Activated CD4-positive, CD25-positive, alpha-beta regulatory T cell treated with anti-CD3 and anti-CD28 coated beads, Interleukin-2, amount 50 U/mL, for 24 hours (primary cell): ENCODE measurements around the gene EYA2.

Experiments used
- ATAC-seq, 2 donors: fragments of 150-1000 bp; cut with Tn5 transposase; one replicate each; pipeline ENCODE4 v1.10.0; 2021; ENCODE audit warnings: mild to moderate bottlenecking in 1 of 2, moderate library complexity in 1 of 2

Gene EYA2

GRCh38 chr20:47073766-47074475 is 179.3 kb downstream of the EYA2 start:
- no peak for ATAC-seq

GRCh38 chr20:47075263-47075662 is 180.6 kb downstream of the EYA2 start:
- ATAC-seq, result no peak

GRCh38 chr20:47079047-47079446 is 184.4 kb downstream of the EYA2 start:
- ATAC-seq, result no peak

- ATAC-seq, result no peak
Measured at GRCh38 chr20:47080365-47080764, 185.7 kb downstream of the EYA2 start.

DNA sequence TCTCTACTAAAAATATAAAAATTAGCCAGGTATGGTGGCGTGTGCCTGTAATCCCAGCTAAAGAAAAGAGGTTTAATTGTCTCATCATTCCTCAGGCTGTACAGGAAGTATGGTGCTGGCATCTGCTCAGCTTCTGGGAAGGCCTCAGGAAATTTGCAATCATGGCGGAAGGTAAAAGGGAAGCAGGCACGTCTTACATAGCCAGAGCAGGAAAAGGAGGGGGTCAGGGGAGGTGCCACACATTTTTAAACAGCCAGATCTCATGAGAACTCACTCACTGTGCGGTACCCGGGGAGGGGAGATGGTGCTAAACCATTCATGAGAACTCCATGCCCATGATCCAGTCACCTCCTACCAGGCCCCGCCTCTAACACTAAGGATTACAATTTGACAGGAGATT is 191.7 kb downstream of the EYA2 start:
- ATAC-seq, result no peak

- ATAC-seq, result no peak
Measured at GRCh38 chr20:47088335-47088734, 193.7 kb downstream of the EYA2 start.

GRCh38 chr20:47089151-47089550 is 194.5 kb downstream of the EYA2 start:
- no peak for ATAC-seq

GRCh38 chr20:47090835-47091234 is 196.2 kb downstream of the EYA2 start:
- no peak for ATAC-seq

DNA sequence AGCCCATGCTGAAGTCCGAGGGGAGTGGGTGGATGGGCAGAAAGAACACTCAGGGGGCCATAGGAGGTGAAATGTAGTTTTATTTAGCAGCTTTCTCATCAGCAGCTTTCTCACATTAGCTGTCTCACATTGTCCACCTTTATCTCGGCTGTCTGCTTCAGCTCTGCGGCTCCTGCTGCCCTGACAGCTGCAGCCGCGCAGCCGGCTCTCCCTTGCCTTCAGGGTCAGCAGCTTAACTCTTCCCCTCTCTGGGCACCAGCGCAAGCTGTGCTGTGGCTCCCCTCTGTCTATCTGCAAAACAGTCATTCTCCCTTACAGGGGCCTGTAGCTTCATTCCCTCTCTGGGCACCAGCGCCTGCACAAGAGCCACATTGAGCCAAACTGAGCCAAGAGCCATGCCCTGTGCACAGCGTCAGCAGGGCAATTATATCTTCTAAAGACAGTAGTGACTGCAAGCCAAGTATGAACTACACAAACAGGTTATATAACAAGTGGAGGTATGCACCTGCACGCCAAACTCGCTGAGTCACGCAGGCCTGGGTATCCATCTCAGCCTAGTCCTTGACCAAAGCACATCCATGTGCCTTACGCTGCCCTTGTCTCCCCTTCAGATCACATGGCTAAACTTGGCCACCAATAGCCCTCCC is 198.8 kb downstream of the EYA2 start:
- no peak for ATAC-seq

GRCh38 chr20:47095690-47096089 is 201.0 kb downstream of the EYA2 start:
- no peak for ATAC-seq

DNA sequence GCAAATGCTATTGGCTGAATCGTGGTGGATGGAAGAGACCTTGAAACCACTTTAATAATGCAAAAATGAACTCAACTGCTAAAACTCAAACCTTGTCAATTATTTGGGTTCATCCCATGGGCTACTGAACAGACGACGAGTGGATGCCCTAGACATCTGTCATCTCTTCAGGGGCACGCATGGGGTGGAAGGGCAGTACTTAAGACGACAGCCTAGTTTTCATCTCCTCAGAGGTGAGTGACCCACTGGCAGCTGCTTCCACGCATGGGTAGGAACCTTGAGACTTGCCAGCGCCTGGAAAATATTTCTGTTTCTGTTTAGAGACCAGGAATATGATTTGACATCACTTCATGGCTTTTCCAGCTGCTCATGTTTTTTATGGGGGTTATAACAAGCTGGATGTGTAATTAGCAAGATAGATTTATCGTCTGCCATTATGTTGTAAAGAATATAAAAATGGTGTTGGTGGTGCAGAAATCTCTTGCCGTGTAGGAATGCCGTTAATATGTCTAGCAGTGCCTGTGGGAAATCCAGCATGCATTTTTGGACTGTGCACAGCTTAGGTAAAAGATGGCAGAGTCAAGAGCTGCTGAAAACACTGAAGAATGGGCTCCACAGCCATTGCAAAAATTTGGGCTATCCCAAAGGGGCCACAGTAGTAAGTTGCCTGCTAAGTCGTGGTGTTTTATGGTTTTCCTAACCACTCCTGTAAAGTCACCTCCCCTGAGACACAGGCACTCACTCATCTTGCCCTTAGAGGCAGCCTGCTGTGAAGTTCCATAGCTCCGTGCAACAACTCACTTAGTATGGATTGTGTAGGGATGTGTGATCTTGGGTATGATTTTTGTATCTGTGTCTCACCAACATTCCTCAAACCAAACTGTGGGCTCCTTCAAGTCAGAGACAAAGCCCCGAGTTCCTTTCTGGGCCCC is 203.3 kb downstream of the EYA2 start:
- no peak for ATAC-seq

GRCh38 chr20:47099093-47099492 is 204.4 kb downstream of the EYA2 start:
- ATAC-seq, result no peak

DNA sequence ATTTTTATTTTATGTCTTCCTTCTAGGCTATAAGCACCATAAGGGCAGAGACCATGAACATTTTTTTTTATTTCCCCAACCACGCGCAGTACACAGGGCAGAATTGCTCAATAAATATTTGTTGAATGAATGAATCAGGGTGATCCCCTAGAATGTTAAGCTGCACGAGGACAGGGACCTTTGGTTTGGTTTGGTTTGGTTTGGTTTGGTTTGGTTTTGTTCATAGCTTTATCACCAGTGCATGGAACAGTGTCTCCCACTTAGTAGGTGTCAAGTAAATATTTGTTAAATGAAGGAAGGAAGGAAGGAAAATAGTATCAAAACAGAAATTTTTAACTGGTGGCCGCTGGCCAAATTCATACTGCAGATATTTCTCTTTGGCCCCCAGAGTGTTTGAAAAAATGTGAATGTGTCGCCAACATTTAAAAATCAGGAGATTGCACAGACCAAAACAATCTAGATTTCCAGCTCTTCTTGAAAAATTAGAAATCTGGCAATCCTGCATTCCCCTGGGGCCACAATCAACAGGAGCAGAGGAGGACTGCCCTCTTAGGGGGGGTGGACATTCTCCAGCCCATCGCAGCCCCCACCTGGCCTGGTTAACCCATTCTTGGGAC is 205.3 kb downstream of the EYA2 start:
- ATAC-seq, result no peak

DNA sequence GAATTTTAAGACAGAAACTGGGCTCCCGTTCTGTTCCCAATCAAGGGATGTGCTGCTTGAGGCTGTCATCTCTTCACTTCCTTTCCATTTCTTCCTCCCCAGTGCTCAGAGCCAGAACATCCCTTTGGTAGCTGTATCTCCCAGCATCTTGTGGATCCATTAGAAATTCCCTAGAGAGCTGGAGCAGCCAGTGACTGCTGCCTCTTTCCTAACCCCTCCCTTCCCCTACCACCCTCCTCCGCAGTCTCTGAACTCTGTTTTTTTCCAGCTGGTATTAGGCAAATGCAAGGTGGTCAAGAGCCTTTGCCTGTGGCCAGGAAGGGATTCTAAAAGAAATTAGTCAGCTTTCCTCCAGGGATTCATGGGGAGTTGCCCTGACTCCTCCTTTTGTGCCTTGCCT is 208.0 kb downstream of the EYA2 start:
- ATAC-seq, result no peak

- ATAC-seq, result no peak
Measured at GRCh38 chr20:47106786-47107185, 212.1 kb downstream of the EYA2 start.

GRCh38 chr20:47108994-47109393 is 214.4 kb downstream of the EYA2 start:
- ATAC-seq, result no peak

GRCh38 chr20:47110819-47111218 is 216.2 kb downstream of the EYA2 start:
- ATAC-seq, result no peak

- ATAC-seq, result no peak
Measured at GRCh38 chr20:47111576-47111975, 216.9 kb downstream of the EYA2 start.

- no peak for ATAC-seq
Measured at GRCh38 chr20:47113362-47114109, 218.9 kb downstream of the EYA2 start.

DNA sequence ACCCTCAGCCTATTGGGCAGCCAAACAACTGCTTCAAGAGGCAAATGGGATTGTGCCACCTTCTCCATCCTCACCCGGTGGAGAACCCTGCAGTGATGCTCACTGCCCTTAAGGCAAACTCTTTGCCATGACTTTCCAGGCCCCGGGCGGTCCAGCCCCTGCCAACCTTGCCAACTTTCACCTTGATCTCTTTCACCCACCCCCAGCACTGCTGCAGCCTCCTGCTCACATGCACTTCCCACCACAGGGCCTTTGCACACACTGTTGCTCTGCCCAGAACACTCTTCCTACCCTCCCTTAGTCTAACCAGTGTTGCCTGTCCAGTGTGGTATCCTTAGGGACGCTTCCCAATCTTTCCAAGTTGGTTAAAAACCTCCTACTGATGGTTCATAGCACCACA is 221.1 kb downstream of the EYA2 start:
- ATAC-seq, result no peak

DNA sequence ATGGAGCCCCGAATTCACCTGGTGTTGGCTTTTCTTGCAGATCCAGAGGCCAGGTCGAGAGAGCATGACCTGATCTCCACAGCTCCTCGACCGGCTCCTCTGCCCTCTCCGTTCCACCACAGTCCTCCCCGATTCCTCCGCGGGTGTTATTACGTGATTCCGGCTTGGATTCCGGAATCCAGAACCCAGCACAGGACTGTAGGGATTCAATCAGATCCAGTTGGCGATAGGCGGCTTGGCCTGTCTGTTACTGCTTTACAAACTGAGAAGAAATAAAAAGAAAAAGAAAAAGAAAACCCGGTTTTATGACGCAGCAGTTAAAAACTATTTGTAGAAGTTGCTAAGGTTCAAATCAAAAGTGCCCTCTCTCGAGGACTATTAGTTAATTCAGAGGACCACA is 222.7 kb downstream of the EYA2 start:
- no peak for ATAC-seq

DNA sequence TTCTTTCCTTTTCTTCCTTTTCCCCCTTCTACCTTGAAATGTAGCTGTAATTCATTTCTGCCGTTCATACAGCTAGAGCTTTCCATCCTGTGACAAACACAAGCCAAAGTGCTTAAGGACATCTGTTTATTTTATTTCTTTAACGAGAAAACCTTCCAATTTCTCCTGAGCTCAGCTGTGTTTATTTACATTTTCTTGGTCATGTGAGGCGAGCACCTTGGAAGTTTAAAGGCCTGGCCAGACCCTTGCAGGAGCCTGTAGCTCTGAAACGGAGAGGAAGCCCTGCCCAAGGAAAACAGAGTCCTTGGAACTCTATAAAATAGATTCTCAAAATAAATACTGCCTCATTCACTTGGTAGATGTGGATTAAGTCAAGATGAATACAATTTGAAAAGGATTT is 223.1 kb downstream of the EYA2 start:
- no peak for ATAC-seq
